Heart left ventricle (tissue), 16 donors: ENCODE measurements around the gene ARL14EP. TPM values are rescaled to one million over a fixed set of nuclear protein-coding genes. Genes with fewer than 3 reads are reported as not detected.

Experiments used
- ATAC-seq, 4 donors: fragments of 200-7000 bp; cut with Tn5 transposase; one replicate each; pipeline ENCODE4 v1.9.1; 2020 to 2022; ENCODE audit warnings: moderate library complexity in 4 of 4, mild to moderate bottlenecking in 3 of 4, moderate number of reproducible peaks in 1 of 4
- DNase-seq, 5 donors: peaks; one replicate each; pipeline ENCODE4 v3.0.0-alpha.2; 2020
- H3K27ac ChIP-seq, 12 donors: fragments of 200-600 bp; sonication (generic) in 4 of 12; one replicate each; pipeline versions ENCODE4 v1.5.0 to v1.8.0; 2016 to 2022; ENCODE audit warnings: mild to moderate bottlenecking in 2 of 12
- H3K27me3 ChIP-seq, 9 donors: fragments of 200-600 bp; sonication (generic) in 2 of 9; one replicate each; pipeline versions ENCODE4 v1.5.1 to v1.8.0; 2016 to 2022; ENCODE audit warnings: mild to moderate bottlenecking in 3 of 9
- H3K36me3 ChIP-seq, 9 donors: fragments of 200-600 bp; sonication (generic) in 2 of 9; one replicate each; pipeline versions ENCODE4 v1.5.0 to v1.8.0; 2018 to 2022; ENCODE audit warnings: mild to moderate bottlenecking in 2 of 9
- H3K4me1 ChIP-seq, 12 donors: fragments of 200-600 bp; sonication (generic) in 4 of 12; one replicate each; pipeline versions ENCODE4 v1.5.0 to v1.8.0; 2016 to 2022; ENCODE audit warnings: mild to moderate bottlenecking in 3 of 12
- H3K4me3 ChIP-seq, 12 donors: fragments of 200-600 bp; sonication (generic) in 4 of 12; one replicate each; pipeline versions ENCODE4 v1.5.0 to v1.8.0; 2017 to 2022; ENCODE audit warnings: mild to moderate bottlenecking in 9 of 12, moderate library complexity in 4 of 12
- H3K9me3 ChIP-seq, 12 donors: fragments of 200-600 bp; sonication (generic) in 4 of 12; one replicate each; pipeline versions ENCODE4 v1.5.0 to v1.8.0; 2016 to 2022; ENCODE audit warnings: mild to moderate bottlenecking in 1 of 12
- POLR2A ChIP-seq, 2 donors: fragments of 450-650 bp; IDR thresholded peaks; one replicate each; pipeline ENCODE4 v1.6.1; 2017; ENCODE audit warnings: antibody characterized with exemption in 2 of 2, mild to moderate bottlenecking in 2 of 2, moderate library complexity in 2 of 2
- WGBS, 4 donors: extraction: QIAGEN DNeasy Blood & Tissue Kit in 2 of 4; methylation state at CpG; one replicate each; pipeline versions ENCODE4 v1.1.5 to v1.1.7; 2013 to 2018; 5-methylcytosine and 5-hydroxymethylcytosine counted together
- intact Hi-C, 10 donors: fragments of 100-400 bp; cut with DNase I; formaldehyde crosslinking; loops; one replicate each; pipeline versions ENCODE4 v1.11.1 to v1.14.2; 2022
- long read RNA-seq, 3 donors: library from polyadenylated mRNA; unstranded; transcript quantifications; one replicate each; pipeline ENCODE4 v2.0.0, GENCODE V29; 2020 to 2021
- polyA plus RNA-seq, 2 donors: library from polyadenylated mRNA; stranded (reverse); fragments of 200-250 nt; gene quantifications; one replicate each; pipeline ENCODE4 v1.2.3, GENCODE V29; 2013
- total RNA-seq, 9 donors: library from RNA; depleted of rRNA in 2 of 9; stranded (reverse); fragments of >200 nt in 2 of 9; fragmentation: NEBNext Ultra II Directional in 3 of 9; extraction: Animal tissue kit (Norgen Biotek cat#: 25700) in 3 of 9; gene quantifications; one replicate each; pipeline versions ENCODE4 v1.1.0 to v1.2.4, GENCODE V29; 2016 to 2023
- TF ChIP-seq, protein P1 (sequence below), 12 donors: fragments of 200-600 bp; sonication (generic) in 4 of 12; IDR thresholded peaks; one replicate each; pipeline versions ENCODE4 v1.5.0 to v1.8.0; 2018 to 2022; ENCODE audit warnings: antibody characterized with exemption in 12 of 12, mild to moderate bottlenecking in 5 of 12
- donor health status: ischemic (EF 13 %, LVEDD 7.1; RV severe dilation, severe dysfunction).
- donor health status: healthy with polysubstance abuse.
- donor health status: DM: no; HTN: yes; CAD: no.
- donor health status: DM: no; HTN: no; CAD: no.
- donor health status: ischemic (EF 25% LVEDD 6.9; RV normal size, moderate dysfunction).
- donor health status: ischemic (EF 25% LVEDD 5.7; RV mildly dilated, moderate dysfunction).
- donor health status: healthy.
- donor health status: DM: yes; HTN: yes; CAD: no.
- donor health status: ischemic (EF 35%, LVEDD 5.7; RV mildly dilated, moderate dysfunction).
- donor health status: nonischemic (EF 11% LVEDD 7.7; RV severe dilation, severe dysfunction).
- donor health status: DM: yes; HTN: yes; CAD: no.
- donor health status: PGD.
- donor health status: ischemic (EF 29% LVEDD 5.4; RV normal size, mild dysfunction).
- donor health status: nonischemic (EF 23%, LVEDD 6.1; RV moderate dilation, normal function).

The ARL14EP gene
- total RNA-seq = 10 to 100 TPM; 23.1 to 43.8 (median 30.5) TPM
- polyA plus RNA-seq = 10 to 100 TPM; 13.1 to 14.0 TPM
- long read RNA-seq, donor 1, transcript ARL14EP-201 (4 exons, 2,430 nt) = major isoform, 55 of 61 reads
- long read RNA-seq, donor 1, partial matches to known transcripts = 1 of 61 reads
- long read RNA-seq, donor 1, other reads (novel, unspliced or antisense) = 5 of 61 reads
- long read RNA-seq, donor 2, transcript ARL14EP-201 (4 exons, 2,430 nt) = major isoform, 105 of 112 reads
- long read RNA-seq, donor 2, partial matches to known transcripts = 5 of 112 reads
- long read RNA-seq, donor 2, other reads (novel, unspliced or antisense) = 2 of 112 reads
- long read RNA-seq, donor 3, transcript ARL14EP-201 (4 exons, 2,430 nt) = major isoform, 43 of 48 reads
- long read RNA-seq, donor 3, partial matches to known transcripts = 3 of 48 reads
- long read RNA-seq, donor 3, other reads (novel, unspliced or antisense) = 2 of 48 reads

DNA sequence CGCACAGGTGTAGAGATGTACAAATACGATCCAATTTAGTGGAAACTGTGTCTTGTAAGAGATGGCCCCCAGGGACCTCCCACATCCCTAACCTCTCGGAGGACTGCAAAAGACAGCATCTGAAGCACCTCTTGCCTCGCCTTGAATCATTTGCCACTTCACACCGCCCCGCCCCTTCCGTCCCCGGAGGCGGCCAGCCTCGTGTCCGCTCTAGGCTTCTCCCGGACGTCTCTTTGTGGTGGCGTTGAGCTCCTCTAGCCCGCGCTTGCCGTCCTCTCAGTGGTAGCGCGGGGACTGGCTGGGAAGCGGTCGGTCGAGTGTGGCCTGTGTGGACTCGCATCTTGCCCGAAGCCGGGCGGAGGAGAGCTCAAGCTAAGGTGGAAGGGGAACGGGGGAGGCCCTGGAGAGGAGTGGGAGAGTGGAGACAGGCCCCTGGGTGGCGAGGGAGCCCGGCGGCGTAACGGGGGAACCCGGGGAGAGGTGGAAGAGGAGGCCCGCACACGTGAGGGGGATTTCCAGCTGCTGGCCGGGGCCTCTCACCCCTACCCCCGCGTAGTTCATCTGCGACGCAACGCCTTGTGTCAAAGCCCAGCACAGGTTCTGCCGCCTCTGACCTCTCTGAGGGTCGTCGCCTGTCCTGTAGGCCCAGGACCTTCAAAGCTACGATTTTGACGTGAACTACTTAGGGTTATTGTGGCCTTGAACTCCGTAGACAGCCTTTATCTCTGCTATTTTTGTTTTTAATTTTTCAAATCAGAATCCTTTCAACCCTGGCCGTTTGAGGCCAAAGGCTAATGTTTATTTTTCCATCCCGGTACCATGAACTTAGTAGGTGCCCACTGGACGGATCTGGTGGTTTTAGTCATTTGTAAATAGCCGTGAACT, at the start of gene ARL14EP:
TSS of gene ARL14EP (plus strand) at position 279 of the 885 bp plus-strand sequence. CDS start 7,845 bp downstream, outside the sequence.
- no peaks in the 10 kb centered on the region for H3K9me3 ChIP-seq
- ATAC-seq (peak; percentile 99 to 100 (median 100)), DNase-seq (peak; percentile 93 to 96 (median 94))
- H3K27ac ChIP-seq = peak within 1 kb of the TSS; percentile 73 to 94 (median 85)
- peaks cover 0 to 4% (median 0%) of the 10 kb centered on the region in 9 donors for H3K36me3 ChIP-seq
- WGBS, 4 donors = 0 to 1% (median 1%) methylated on average over 42 to 51 of the region's 51 CpGs
- H3K4me1 ChIP-seq = peaks cover 0 to 46% (median 34%) of the 10 kb centered on the region in 12 donors
- intact Hi-C loops = loop anchor here in 5 of 10 donors (5.0 to 10.0 kb wide), 4 partner anchors 188 to 888 kb away; no protein-coding TSS in a partner anchor
- TF ChIP-seq POLR2A (IDR thresholded peaks at IDR 0.05) = peak in 1 of 2 donors; percentile 82
- TF ChIP-seq, protein P1, sequence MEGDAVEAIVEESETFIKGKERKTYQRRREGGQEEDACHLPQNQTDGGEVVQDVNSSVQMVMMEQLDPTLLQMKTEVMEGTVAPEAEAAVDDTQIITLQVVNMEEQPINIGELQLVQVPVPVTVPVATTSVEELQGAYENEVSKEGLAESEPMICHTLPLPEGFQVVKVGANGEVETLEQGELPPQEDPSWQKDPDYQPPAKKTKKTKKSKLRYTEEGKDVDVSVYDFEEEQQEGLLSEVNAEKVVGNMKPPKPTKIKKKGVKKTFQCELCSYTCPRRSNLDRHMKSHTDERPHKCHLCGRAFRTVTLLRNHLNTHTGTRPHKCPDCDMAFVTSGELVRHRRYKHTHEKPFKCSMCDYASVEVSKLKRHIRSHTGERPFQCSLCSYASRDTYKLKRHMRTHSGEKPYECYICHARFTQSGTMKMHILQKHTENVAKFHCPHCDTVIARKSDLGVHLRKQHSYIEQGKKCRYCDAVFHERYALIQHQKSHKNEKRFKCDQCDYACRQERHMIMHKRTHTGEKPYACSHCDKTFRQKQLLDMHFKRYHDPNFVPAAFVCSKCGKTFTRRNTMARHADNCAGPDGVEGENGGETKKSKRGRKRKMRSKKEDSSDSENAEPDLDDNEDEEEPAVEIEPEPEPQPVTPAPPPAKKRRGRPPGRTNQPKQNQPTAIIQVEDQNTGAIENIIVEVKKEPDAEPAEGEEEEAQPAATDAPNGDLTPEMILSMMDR (IDR thresholded peaks at IDR 0.05) = peak in 1 of 12 donors; percentile 21
- H3K27me3 ChIP-seq = peaks cover 0 to 8% (median 0%) of the 10 kb centered on the region in 9 donors
- peak within 1 kb of the TSS; percentile 56 to 88 (median 80) for H3K4me3 ChIP-seq

DNA sequence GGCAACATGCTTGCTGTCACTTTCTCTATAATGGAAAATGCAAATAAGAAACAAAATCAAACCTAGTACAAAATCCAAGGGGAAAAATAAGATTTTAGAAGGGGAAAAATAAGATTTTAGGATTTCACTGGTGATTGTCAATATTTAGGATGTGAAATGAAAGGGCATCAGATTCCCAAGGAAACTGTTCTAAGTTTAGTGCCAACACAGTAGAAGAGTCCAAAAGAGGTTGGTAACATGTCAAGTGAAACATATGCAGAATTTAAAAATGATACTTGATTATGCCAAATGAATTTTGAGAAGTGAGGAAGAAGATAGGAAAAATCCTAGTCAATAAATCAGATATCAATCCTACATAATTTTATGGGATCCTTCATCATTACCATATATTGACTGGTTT, 45.7 kb upstream of the ARL14EP start:
- TF ChIP-seq POLR2A (IDR thresholded peaks at IDR 0.05) = no peak
- TF ChIP-seq, protein P1 (IDR thresholded peaks at IDR 0.05) = no peak
- intact Hi-C loops = no loop called here
- no peaks in the 10 kb centered on the region for H3K9me3 ChIP-seq
- H3K4me3 ChIP-seq = no peak overlapping the region
- H3K36me3 ChIP-seq = no peaks in the 10 kb centered on the region
- no peaks in the 10 kb centered on the region for H3K27me3 ChIP-seq
- DNase-seq (no peak), ATAC-seq (no peak)
- H3K27ac ChIP-seq = no peak overlapping the region
- no peaks in the 10 kb centered on the region for H3K4me1 ChIP-seq

DNA sequence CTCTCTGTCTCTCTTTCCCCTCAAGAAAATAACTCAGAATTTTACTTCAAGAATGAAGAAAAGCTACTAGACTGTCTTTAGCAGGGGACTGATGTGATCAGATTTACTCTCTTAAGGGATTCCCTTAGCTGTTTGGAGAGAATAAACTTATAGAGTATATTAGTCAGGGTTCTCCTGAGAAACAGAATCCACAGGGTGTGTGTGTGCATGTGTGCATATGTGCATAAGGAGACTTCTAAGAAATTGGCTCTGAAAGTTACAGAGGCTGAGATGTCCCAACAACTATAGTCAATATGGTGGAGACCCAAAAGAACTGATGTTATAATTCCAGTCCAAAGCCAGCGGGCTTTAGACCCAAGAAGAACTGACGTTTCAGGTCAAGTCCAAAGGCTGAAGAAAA, 43.1 kb upstream of the ARL14EP start:
- Histone ChIP-seq H3K4me1 (no peaks in the 10 kb centered on the region), H3K27me3 (no peaks in the 10 kb centered on the region), H3K4me3 (no peak overlapping the region), H3K27ac (no peak overlapping the region), H3K9me3 (no peaks in the 10 kb centered on the region), H3K36me3 (no peaks in the 10 kb centered on the region)
- TF ChIP-seq, protein P1 (IDR thresholded peaks at IDR 0.05) = no peak
- TF ChIP-seq POLR2A (IDR thresholded peaks at IDR 0.05) = no peak
- intact Hi-C loops = loop anchor here in 1 of 10 donors (1.0 kb wide), 1 partner anchor 21 kb away; no protein-coding TSS in a partner anchor
- no peak for ATAC-seq
- no peak for DNase-seq
- 69 to 83% (median 79%) methylated on average over 2 of the region's 2 CpGs for WGBS, 4 donors
